GM13976 (cell line): Measurements from ENCODE around the gene KLRB1.
"Not testable (repeated sequence)": the region's sequence is repeated elsewhere in the genome, so short reads cannot be mapped to it uniquely, and the experiment has no call there.

Experiments
- DNase-seq: peaks from one replicate; pipeline ENCODE4 v3.0.0; 2012; ENCODE audit warnings: low spot score
- CTCF ChIP-seq: IDR thresholded peaks from 2 replicates; pipeline ENCODE4 v1.5.1; 2012; ENCODE audit warnings: borderline replicate concordance, mild to moderate bottlenecking; ENCODE audit not compliant: insufficient read depth; ENCODE audit errors: extremely low read depth, missing control alignments, control extremely low read depth
- in situ Hi-C: fragments of 300-500 bp; cut with MboI; formaldehyde crosslinking; loops from one replicate; pipeline ENCODE4 v1.12.0; 2022; ENCODE audit warnings: low sequenced_read_pairs, mixed read lengths, inconsistent platforms; ENCODE audit not compliant: unreplicated experiment

Gene KLRB1

GRCh38 chr12:9646794-9647781, 39.4 kb upstream of the KLRB1 start:
- in situ Hi-C loops = loop anchor here (25.0 kb wide), 1 partner anchor 310 kb away; no protein-coding TSS in a partner anchor
- TF ChIP-seq CTCF = no peak
- no peak for DNase-seq

GRCh38 chr12:9644985-9645551, 37.4 kb upstream of the KLRB1 start:
- DNase-seq = not testable (repeated sequence)

GRCh38 chr12:9643266-9643660, 35.5 kb upstream of the KLRB1 start:
- no peak for TF ChIP-seq CTCF
- DNase-seq = no peak
- in situ Hi-C loops = loop anchor here (25.0 kb wide), 1 partner anchor 306 kb away; no protein-coding TSS in a partner anchor

More at GRCh38 chr12:9644985-9645551, 37.4 kb upstream of the KLRB1 start:
- in situ Hi-C loops = loop anchor here (25.0 kb wide), 1 partner anchor 308 kb away; no protein-coding TSS in a partner anchor

GRCh38 chr12:9642606-9643265, 35.0 kb upstream of the KLRB1 start:
- TF ChIP-seq CTCF = no peak
- DNase-seq = no peak
- in situ Hi-C loops = loop anchor here (25.0 kb wide), 1 partner anchor 305 kb away; no protein-coding TSS in a partner anchor

- DNase-seq = no peak
- in situ Hi-C loops = loop anchor here (25.0 kb wide), 1 partner anchor 303 kb away; no protein-coding TSS in a partner anchor
- TF ChIP-seq CTCF = no peak
These were observed 32.3 kb upstream of the KLRB1 start for GRCh38 chr12:9640024-9640423.

- in situ Hi-C loops = loop anchor here (25.0 kb wide), 1 partner anchor 300 kb away; no protein-coding TSS in a partner anchor
- TF ChIP-seq CTCF = no peak
- no peak for DNase-seq
These were observed 29.1 kb upstream of the KLRB1 start for GRCh38 chr12:9636851-9637206.
